Glomerular visceral epithelial cell (primary cell): ENCODE results near the gene NUP42.
"Not testable (repeated sequence)": the region's sequence is repeated elsewhere in the genome, so short reads cannot be mapped to it uniquely, and the experiment has no call there.

Experiments used
- DNase-seq: peaks from one replicate; pipeline ENCODE4 v3.0.0-alpha.2; 2016; ENCODE audit errors: extremely low spot score

The NUP42 gene

GRCh38 chr7:23181684-23182553, at the start of gene NUP42:
Gene NUP42 (plus strand): TSS chr7:23182048. CDS start chr7:23182086, 38 bp downstream.
- peak; percentile 98 for DNase-seq

GRCh38 chr7:23133797-23134196, 48.1 kb upstream of the NUP42 start:
- DNase-seq: no peak

GRCh38 chr7:23135755-23136154, 46.1 kb upstream of the NUP42 start:
- DNase-seq: no peak

- no peak for DNase-seq
Measured at GRCh38 chr7:23136216-23136615, 45.6 kb upstream of the NUP42 start.

GRCh38 chr7:23157679-23158078, 24.2 kb upstream of the NUP42 start:
- DNase-seq: no peak

GRCh38 chr7:23158546-23158945, 23.3 kb upstream of the NUP42 start:
- DNase-seq: no peak

- DNase-seq: no peak
Measured at GRCh38 chr7:23161482-23161881, 20.4 kb upstream of the NUP42 start.

- DNase-seq: no peak
Measured at GRCh38 chr7:23164846-23165245, 17.0 kb upstream of the NUP42 start.

GRCh38 chr7:23165316-23165715, 16.5 kb upstream of the NUP42 start:
- DNase-seq: no peak

- no peak for DNase-seq
Measured at GRCh38 chr7:23167691-23168090, 14.2 kb upstream of the NUP42 start.

GRCh38 chr7:23168111-23168885, 13.6 kb upstream of the NUP42 start:
- no peak for DNase-seq

GRCh38 chr7:23175938-23176337, 5.9 kb upstream of the NUP42 start:
- no peak for DNase-seq

GRCh38 chr7:23183279-23184012, 1.6 kb downstream of the NUP42 start:
- DNase-seq: no peak

GRCh38 chr7:23184291-23184690, 2.4 kb downstream of the NUP42 start:
- DNase-seq: no peak

- peak; percentile 44 for DNase-seq
Measured at GRCh38 chr7:23184709-23185359, 3.0 kb downstream of the NUP42 start.

- DNase-seq: no peak
Measured at GRCh38 chr7:23185980-23186379, 4.1 kb downstream of the NUP42 start.

GRCh38 chr7:23191022-23191421, 9.2 kb downstream of the NUP42 start:
- DNase-seq: no peak

- DNase-seq: not testable (repeated sequence)
Measured at GRCh38 chr7:23193650-23194227, 11.9 kb downstream of the NUP42 start.

- no peak for DNase-seq
Measured at GRCh38 chr7:23196306-23196705, 14.5 kb downstream of the NUP42 start.

- DNase-seq: not testable (repeated sequence)
Measured at GRCh38 chr7:23197745-23198144, 15.9 kb downstream of the NUP42 start.

GRCh38 chr7:23200331-23200730, 18.5 kb downstream of the NUP42 start:
- no peak for DNase-seq
